Breast epithelium (tissue), 3 donors: ENCODE measurements around the gene DHX40.

Experiments used
- POLR2AphosphoS5 ChIP-seq, 3 donors: sonication (generic); formaldehyde crosslinking; IDR thresholded peaks; one replicate each; pipeline ENCODE4 v1.6.1; 2017; ENCODE audit warnings: antibody characterized with exemption in 3 of 3
- TF ChIP-seq, protein P1 (sequence below), 3 donors: fragments of 450-650 bp; IDR thresholded peaks; one replicate each; pipeline ENCODE4 v1.5.1; 2016 to 2017; ENCODE audit warnings: antibody characterized with exemption in 3 of 3, mild to moderate bottlenecking in 3 of 3, moderate library complexity in 3 of 3

DNA sequence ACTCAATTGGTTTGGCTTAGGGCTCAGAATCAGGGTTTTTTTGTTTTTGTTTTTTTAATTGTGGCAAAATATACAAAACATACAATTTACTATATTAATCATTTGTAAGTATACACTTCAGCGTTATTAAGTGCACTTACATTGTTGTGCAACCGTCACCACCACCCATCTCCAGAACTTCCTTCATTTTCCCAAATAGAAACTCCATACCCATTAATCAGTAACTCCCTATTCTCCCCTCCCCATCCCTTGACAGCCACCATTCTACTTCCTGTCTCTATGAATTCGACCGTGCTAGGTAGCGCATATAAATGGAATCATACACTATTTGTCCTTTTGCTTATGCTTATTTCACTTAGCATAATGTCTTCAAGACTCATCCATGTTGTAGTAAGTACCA, 45.2 kb upstream of the DHX40 start:
- TF ChIP-seq, protein P1, sequence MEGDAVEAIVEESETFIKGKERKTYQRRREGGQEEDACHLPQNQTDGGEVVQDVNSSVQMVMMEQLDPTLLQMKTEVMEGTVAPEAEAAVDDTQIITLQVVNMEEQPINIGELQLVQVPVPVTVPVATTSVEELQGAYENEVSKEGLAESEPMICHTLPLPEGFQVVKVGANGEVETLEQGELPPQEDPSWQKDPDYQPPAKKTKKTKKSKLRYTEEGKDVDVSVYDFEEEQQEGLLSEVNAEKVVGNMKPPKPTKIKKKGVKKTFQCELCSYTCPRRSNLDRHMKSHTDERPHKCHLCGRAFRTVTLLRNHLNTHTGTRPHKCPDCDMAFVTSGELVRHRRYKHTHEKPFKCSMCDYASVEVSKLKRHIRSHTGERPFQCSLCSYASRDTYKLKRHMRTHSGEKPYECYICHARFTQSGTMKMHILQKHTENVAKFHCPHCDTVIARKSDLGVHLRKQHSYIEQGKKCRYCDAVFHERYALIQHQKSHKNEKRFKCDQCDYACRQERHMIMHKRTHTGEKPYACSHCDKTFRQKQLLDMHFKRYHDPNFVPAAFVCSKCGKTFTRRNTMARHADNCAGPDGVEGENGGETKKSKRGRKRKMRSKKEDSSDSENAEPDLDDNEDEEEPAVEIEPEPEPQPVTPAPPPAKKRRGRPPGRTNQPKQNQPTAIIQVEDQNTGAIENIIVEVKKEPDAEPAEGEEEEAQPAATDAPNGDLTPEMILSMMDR (IDR thresholded peaks at IDR 0.05) = no peak
- TF ChIP-seq POLR2AphosphoS5 (IDR thresholded peaks at IDR 0.05) = no peak
